Neural cell (in vitro differentiated cells): ENCODE measurements around the gene ANAPC5. TPM values are rescaled to one million over a fixed set of nuclear protein-coding genes. Genes with fewer than 3 reads are reported as not detected.

Experiments used
- H2AFZ ChIP-seq: fragments of 200-600, 300-800 bp; sonication (generic), shearing (Covaris generic); 2 replicates; pipeline ENCODE4 v1.6.0; 2014; ENCODE audit warnings: low read depth, mild to moderate bottlenecking, antibody characterized with exemption, low read length, moderate library complexity
- H3F3A ChIP-seq: fragments of 200-600 bp; shearing (Covaris generic); 2 replicates; pipeline ENCODE4 v1.6.1; 2016; ENCODE audit warnings: mild to moderate bottlenecking, moderate library complexity, mixed read lengths, antibody characterized with exemption, low read length; ENCODE audit not compliant: insufficient read depth, poor library complexity, severe bottlenecking
- H3K27ac ChIP-seq: fragments of 200-600, 300-800 bp; sonication (generic), shearing (Covaris generic); 2 replicates; pipeline ENCODE4 v1.5.1; 2014; ENCODE audit warnings: mild to moderate bottlenecking, low read length, moderate library complexity
- H3K27me3 ChIP-seq: fragments of 300-800, 200-600 bp; sonication (generic), shearing (Covaris generic); 2 replicates; pipeline ENCODE4 v1.6.0; 2014; ENCODE audit warnings: mild to moderate bottlenecking, low read depth, low read length, moderate library complexity; ENCODE audit not compliant: insufficient read depth
- H3K36me3 ChIP-seq: fragments of 300-800, 200-600 bp; sonication (generic), shearing (Covaris generic); 2 replicates; pipeline ENCODE4 v1.5.1; 2014; ENCODE audit warnings: mild to moderate bottlenecking, antibody characterized with exemption, low read length, moderate library complexity; ENCODE audit not compliant: insufficient read depth
- H3K4me2 ChIP-seq: fragments of 300-800, 200-600 bp; sonication (generic), shearing (Covaris generic); 2 replicates; pipeline ENCODE4 v1.6.0; 2014; ENCODE audit warnings: mild to moderate bottlenecking, low read length
- H3K4me3 ChIP-seq: fragments of 300-800, 200-600 bp; sonication (generic), shearing (Covaris generic); 2 replicates; pipeline ENCODE4 v1.5.1; 2014; ENCODE audit warnings: mild to moderate bottlenecking, low read length, moderate library complexity
- H3K79me2 ChIP-seq: fragments of 200-600 bp; shearing (Covaris generic); replicated peaks from 2 replicates; pipeline ENCODE4 v1.6.0; 2014; ENCODE audit warnings: mild to moderate bottlenecking, low read length, moderate library complexity; ENCODE audit not compliant: insufficient read depth
- H3K9ac ChIP-seq: fragments of 300-800, 200-600 bp; sonication (generic), shearing (Covaris generic); 2 replicates; pipeline ENCODE4 v1.6.1; 2016; ENCODE audit warnings: mild to moderate bottlenecking, low read length, mixed read lengths
- H3K9me2 ChIP-seq: fragments of 200-600 bp; shearing (Covaris generic); 2 replicates; pipeline ENCODE4 v1.6.1; 2016; ENCODE audit warnings: mild to moderate bottlenecking, low read length, mixed read lengths; ENCODE audit not compliant: insufficient read depth
- H3K9me3 ChIP-seq: fragments of 200-600, 300-800 bp; sonication (generic), shearing (Covaris generic); 2 replicates; pipeline ENCODE4 v1.6.1; 2016; ENCODE audit warnings: mild to moderate bottlenecking, mixed run types, low read length, moderate library complexity, mixed read lengths
- H4K20me1 ChIP-seq: fragments of 200-600 bp; shearing (Covaris generic); 2 replicates; pipeline ENCODE4 v1.6.1; 2016; ENCODE audit warnings: mild to moderate bottlenecking, mixed run types; ENCODE audit not compliant: insufficient read depth
- CTCF ChIP-seq: fragments of 450-650 bp; IDR thresholded peaks from 2 replicates; pipeline ENCODE4 v1.5.1; 2014; ENCODE audit warnings: antibody characterized with exemption, mild to moderate bottlenecking, moderate library complexity; ENCODE audit not compliant: poor library complexity, severe bottlenecking
- EP300 ChIP-seq: fragments of 450-650 bp; conservative IDR thresholded peaks from 2 replicates; pipeline ENCODE4 v1.6.1; 2014; ENCODE audit warnings: antibody characterized with exemption, mild to moderate bottlenecking, moderate library complexity; ENCODE audit not compliant: poor library complexity, severe bottlenecking
- EZH2 ChIP-seq: fragments of 200-600, 300-800 bp; shearing (Covaris generic), sonication (generic); IDR thresholded peaks from 2 replicates; pipeline ENCODE4 v1.6.1; 2014; ENCODE audit warnings: antibody characterized with exemption, low read length, borderline replicate concordance, mild to moderate bottlenecking; ENCODE audit not compliant: insufficient read depth, poor library complexity, severe bottlenecking
- MXI1 ChIP-seq: fragments of 450-650 bp; conservative IDR thresholded peaks from 2 replicates; pipeline ENCODE4 v1.6.1; 2014; ENCODE audit warnings: antibody characterized with exemption, mild to moderate bottlenecking; ENCODE audit not compliant: poor library complexity, severe bottlenecking
- POLR2AphosphoS5 ChIP-seq: IDR thresholded peaks from 2 replicates; pipeline ENCODE4 v1.6.1; 2012
- RAD21 ChIP-seq: fragments of 450-650 bp; conservative IDR thresholded peaks from 2 replicates; pipeline ENCODE4 v1.6.1; 2014; ENCODE audit warnings: antibody characterized with exemption, mild to moderate bottlenecking, moderate library complexity
- SMC3 ChIP-seq: fragments of 450-650 bp; conservative IDR thresholded peaks from 2 replicates; pipeline ENCODE4 v1.6.1; 2014; ENCODE audit warnings: antibody characterized with exemption, mild to moderate bottlenecking, moderate library complexity; ENCODE audit not compliant: poor library complexity
- TAF1 ChIP-seq: IDR thresholded peaks from 2 replicates; pipeline ENCODE4 v1.6.1; 2012; ENCODE audit warnings: low read depth
- polyA plus RNA-seq: library from polyadenylated mRNA; depleted of rRNA; stranded (reverse); fragments of >200 nt; gene quantifications from 2 replicates; pipeline ENCODE4 v1.2.3, GENCODE V29; 2014
- TF ChIP-seq, protein P1 (sequence below): IDR thresholded peaks from 2 replicates; pipeline ENCODE4 v1.6.1; 2012; ENCODE audit warnings: borderline replicate concordance

Gene ANAPC5
- polyA plus RNA-seq, 1 donor from 2014 or later = 272 TPM

GRCh38 chr12:121346747-121347146, 5.5 kb downstream of the ANAPC5 start:
- no peaks in the 10 kb centered on the region for H3K27me3 ChIP-seq
- TF ChIP-seq RAD21 (no peak), CTCF (no peak), MXI1 (no peak)
- no peaks in the 10 kb centered on the region for H4K20me1 ChIP-seq
- H3K27ac ChIP-seq = no peak overlapping the region
- H3K9me2 ChIP-seq = no peaks in the 10 kb centered on the region
- H3K9me3 ChIP-seq = no peaks in the 10 kb centered on the region
- no peak overlapping the region for H3K4me2 ChIP-seq
- H3K9ac ChIP-seq = no peak overlapping the region
- no peaks in the 10 kb centered on the region for H3F3A ChIP-seq
- H3K79me2 ChIP-seq = peaks cover 9% of the 10 kb centered on the region
- H3K4me3 ChIP-seq = no peak overlapping the region
- no peak overlapping the region for H2AFZ ChIP-seq
- no peaks in the 10 kb centered on the region for H3K36me3 ChIP-seq

GRCh38 chr12:121345151-121345815, 6.9 kb downstream of the ANAPC5 start:
- H3K27me3 ChIP-seq = no peaks in the 10 kb centered on the region
- no peaks in the 10 kb centered on the region for H3K9me2 ChIP-seq
- no peak overlapping the region for H3K4me2 ChIP-seq
- H3K79me2 ChIP-seq = peaks cover 4% of the 10 kb centered on the region
- no peaks in the 10 kb centered on the region for H3K36me3 ChIP-seq
- H3K9me3 ChIP-seq = no peaks in the 10 kb centered on the region
- H3K4me3 ChIP-seq = no peak overlapping the region
- no peak overlapping the region for H2AFZ ChIP-seq
- TF ChIP-seq MXI1 = no peak
- TF ChIP-seq CTCF = no peak
- TF ChIP-seq RAD21 = no peak
- TF ChIP-seq EZH2 = no peak
- TF ChIP-seq, protein P1, sequence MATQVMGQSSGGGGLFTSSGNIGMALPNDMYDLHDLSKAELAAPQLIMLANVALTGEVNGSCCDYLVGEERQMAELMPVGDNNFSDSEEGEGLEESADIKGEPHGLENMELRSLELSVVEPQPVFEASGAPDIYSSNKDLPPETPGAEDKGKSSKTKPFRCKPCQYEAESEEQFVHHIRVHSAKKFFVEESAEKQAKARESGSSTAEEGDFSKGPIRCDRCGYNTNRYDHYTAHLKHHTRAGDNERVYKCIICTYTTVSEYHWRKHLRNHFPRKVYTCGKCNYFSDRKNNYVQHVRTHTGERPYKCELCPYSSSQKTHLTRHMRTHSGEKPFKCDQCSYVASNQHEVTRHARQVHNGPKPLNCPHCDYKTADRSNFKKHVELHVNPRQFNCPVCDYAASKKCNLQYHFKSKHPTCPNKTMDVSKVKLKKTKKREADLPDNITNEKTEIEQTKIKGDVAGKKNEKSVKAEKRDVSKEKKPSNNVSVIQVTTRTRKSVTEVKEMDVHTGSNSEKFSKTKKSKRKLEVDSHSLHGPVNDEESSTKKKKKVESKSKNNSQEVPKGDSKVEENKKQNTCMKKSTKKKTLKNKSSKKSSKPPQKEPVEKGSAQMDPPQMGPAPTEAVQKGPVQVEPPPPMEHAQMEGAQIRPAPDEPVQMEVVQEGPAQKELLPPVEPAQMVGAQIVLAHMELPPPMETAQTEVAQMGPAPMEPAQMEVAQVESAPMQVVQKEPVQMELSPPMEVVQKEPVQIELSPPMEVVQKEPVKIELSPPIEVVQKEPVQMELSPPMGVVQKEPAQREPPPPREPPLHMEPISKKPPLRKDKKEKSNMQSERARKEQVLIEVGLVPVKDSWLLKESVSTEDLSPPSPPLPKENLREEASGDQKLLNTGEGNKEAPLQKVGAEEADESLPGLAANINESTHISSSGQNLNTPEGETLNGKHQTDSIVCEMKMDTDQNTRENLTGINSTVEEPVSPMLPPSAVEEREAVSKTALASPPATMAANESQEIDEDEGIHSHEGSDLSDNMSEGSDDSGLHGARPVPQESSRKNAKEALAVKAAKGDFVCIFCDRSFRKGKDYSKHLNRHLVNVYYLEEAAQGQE = no peak
- TF ChIP-seq SMC3 = no peak
- TF ChIP-seq TAF1 = no peak
- no peak for TF ChIP-seq POLR2AphosphoS5
- no peak for TF ChIP-seq EP300
- no peaks in the 10 kb centered on the region for H4K20me1 ChIP-seq
- H3F3A ChIP-seq = no peaks in the 10 kb centered on the region
- no peak overlapping the region for H3K27ac ChIP-seq
- H3K9ac ChIP-seq = no peak overlapping the region
